ENCODE data around the gene NUTF2.
A peak's percentile ranks its signal among the peaks of the same experiment; 100 is the strongest.
"Not testable (repeated sequence)": the region's sequence is repeated elsewhere in the genome, so short reads cannot be mapped to it uniquely, and the experiment has no call there.

NUTF2 gene

DNA sequence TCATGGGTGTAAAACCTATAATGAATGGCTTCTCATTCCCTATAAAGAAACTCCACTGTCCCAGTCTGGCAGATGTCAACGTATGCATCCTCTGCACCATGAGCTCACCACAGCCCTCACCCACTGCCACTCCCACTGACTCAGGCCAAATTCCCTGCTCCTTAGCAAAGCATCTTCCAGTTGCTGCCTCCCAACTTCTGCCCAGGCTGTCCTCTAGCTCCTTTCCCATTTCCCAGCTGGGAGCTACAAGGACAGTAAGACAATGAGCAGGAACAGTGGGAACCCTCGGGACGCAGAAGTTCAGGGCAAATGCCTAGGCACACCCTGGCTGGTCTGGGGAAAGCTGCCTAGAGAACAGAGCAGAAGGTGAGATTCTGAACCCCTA is 13.7 kb upstream of the NUTF2 start:
- Histone ChIP-seq H3K79me2 (ENCODE audit: control insufficient read depth, insufficient read depth, low read length) (no peaks in the 10 kb centered on the region), H3K27ac (ENCODE audit: low read depth, low read length) (no peak overlapping the region)

DNA sequence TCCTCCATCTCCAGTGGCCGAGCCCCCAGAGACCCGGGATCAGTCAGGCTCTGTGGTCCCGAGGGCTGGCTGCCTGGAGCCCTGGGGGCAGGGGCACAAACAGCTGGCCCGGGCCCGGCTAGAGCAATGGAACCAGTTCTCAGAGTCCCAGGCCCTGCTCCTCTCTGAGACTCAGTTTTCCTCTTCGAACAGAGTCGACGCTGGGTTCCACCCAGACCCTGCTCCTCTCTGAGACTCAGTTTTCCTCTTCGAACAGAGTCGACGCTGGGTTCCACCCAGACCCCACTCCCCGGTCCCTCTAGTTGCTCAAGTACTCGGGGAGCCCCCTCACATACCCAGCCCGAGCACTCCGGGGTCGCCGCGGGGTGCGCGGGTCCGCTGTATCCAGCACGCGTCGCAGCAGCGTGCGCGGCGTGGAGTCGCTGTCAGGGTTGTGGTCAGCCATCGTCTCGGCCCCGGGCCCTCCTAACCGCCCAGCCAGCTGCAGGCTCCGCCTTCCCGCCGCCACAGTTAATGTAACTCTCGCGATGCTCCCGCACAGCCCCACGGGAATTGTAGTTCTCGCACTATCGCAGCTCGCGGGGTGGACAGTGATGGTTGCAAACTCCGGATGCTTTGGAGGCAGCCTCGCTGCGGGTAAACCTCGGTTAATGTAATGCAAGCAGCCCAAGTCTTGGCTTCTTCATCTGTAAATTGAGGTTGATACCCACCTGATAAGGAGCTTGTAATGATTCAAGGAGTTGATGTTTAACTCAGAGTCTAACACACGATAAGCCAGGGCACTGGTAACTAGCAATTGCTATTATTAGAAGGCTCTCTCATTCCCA is 13.1 kb upstream of the NUTF2 start:
- peak overlapping the region; percentile 77 for H3K4me2 ChIP-seq (ENCODE audit: low read length)
- H4K5ac ChIP-seq (ENCODE audit: low read length): no peak overlapping the region
- peak; percentile 94 for DNase-seq
- no CpG with 5 or more reads among the region's 49 CpGs for WGBS (ENCODE audit: extremely low coverage, insufficient coverage, low lambda C conversion rate)
- peak overlapping the region; percentile 77 for H3K9ac ChIP-seq (ENCODE audit: low read length)
- no peak overlapping the region for H2BK15ac ChIP-seq (replicated peaks; ENCODE audit: low read depth)
- H3K4ac ChIP-seq (ENCODE audit: low read depth, low read length): no peak overlapping the region
- H3K4me1 ChIP-seq (ENCODE audit: control insufficient read depth, low read depth, low read length): no peaks in the 10 kb centered on the region
- no peaks in the 10 kb centered on the region for H3K79me2 ChIP-seq (ENCODE audit: control insufficient read depth, insufficient read depth, low read length)
- no peaks in the 10 kb centered on the region for H3K27me3 ChIP-seq (ENCODE audit: insufficient read depth, low read length, poor library complexity)
- H3K79me1 ChIP-seq (ENCODE audit: low read length): peaks cover 7% of the 10 kb centered on the region
- H3K23ac ChIP-seq (ENCODE audit: low read length): no peak overlapping the region
- peak overlapping the region; percentile 94 for H3K56ac ChIP-seq (ENCODE audit: low read length)
- H3K18ac ChIP-seq (ENCODE audit: low read length): no peak overlapping the region
- no peak overlapping the region for H3K27ac ChIP-seq (ENCODE audit: low read depth, low read length)
- H4K8ac ChIP-seq (ENCODE audit: low read depth, low read length): no peak overlapping the region
- peaks cover 4% of the 10 kb centered on the region for H3K36me3 ChIP-seq (ENCODE audit: control insufficient read depth, insufficient read depth, low read length)
- no peak overlapping the region for H2BK120ac ChIP-seq (ENCODE audit: low read depth, low read length)
- H2AK5ac ChIP-seq (ENCODE audit: low read length): no peak overlapping the region
- no peak overlapping the region for H2BK5ac ChIP-seq (ENCODE audit: low read length)
- H3K4me3 ChIP-seq (ENCODE audit: low read length): peak overlapping the region; percentile 81

More for the DNA sequence above, 13.7 kb upstream of the NUTF2 start:
- no peak for DNase-seq
- Histone ChIP-seq H4K8ac (ENCODE audit: low read depth, low read length) (no peak overlapping the region), H3K4me1 (ENCODE audit: control insufficient read depth, low read depth, low read length) (no peaks in the 10 kb centered on the region), H4K5ac (ENCODE audit: low read length) (no peak overlapping the region), H3K23ac (ENCODE audit: low read length) (no peak overlapping the region), H3K18ac (ENCODE audit: low read length) (no peak overlapping the region), H3K36me3 (ENCODE audit: control insufficient read depth, insufficient read depth, low read length) (peaks cover 4% of the 10 kb centered on the region), H3K79me1 (ENCODE audit: low read length) (peaks cover 7% of the 10 kb centered on the region), H3K4ac (ENCODE audit: low read depth, low read length) (no peak overlapping the region), H3K27me3 (ENCODE audit: insufficient read depth, low read length, poor library complexity) (no peaks in the 10 kb centered on the region), H3K4me2 (ENCODE audit: low read length) (peak overlapping the region; percentile 77), H3K4me3 (ENCODE audit: low read length) (peak overlapping the region; percentile 81), H2BK15ac (replicated peaks; ENCODE audit: low read depth) (no peak overlapping the region), H2BK120ac (ENCODE audit: low read depth, low read length) (no peak overlapping the region), H2AK5ac (ENCODE audit: low read length) (no peak overlapping the region), H2BK5ac (ENCODE audit: low read length) (no peak overlapping the region), H3K9ac (ENCODE audit: low read length) (peak overlapping the region; percentile 77), H3K56ac (ENCODE audit: low read length) (peak overlapping the region; percentile 94)
- no CpG with 5 or more reads among the region's 3 CpGs for WGBS (ENCODE audit: extremely low coverage, insufficient coverage, low lambda C conversion rate)

DNA sequence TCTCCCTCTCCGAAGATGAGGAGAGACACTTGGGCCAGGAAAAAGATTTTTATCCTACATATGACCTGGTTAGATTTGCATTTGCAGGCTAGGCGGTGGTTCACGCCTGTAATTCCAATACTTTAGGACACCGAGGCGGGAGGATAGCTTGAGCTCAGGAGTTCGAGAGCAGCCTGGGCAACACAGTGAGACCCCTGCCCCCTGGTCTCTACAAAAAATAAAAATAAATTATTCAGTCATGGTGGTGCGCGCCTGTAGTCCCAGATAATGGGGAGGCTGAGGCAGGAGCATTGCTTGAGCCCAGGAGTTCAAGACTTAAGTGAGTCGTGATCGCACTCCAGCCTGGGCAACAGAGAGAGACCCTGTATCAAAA is 12.5 kb upstream of the NUTF2 start:
- Histone ChIP-seq H3K23ac (ENCODE audit: low read length) (no peak overlapping the region), H2BK5ac (ENCODE audit: low read length) (no peak overlapping the region), H3K27ac (ENCODE audit: low read depth, low read length) (no peak overlapping the region), H2BK15ac (replicated peaks; ENCODE audit: low read depth) (no peak overlapping the region), H3K18ac (ENCODE audit: low read length) (no peak overlapping the region), H3K56ac (ENCODE audit: low read length) (no peak overlapping the region), H3K36me3 (ENCODE audit: control insufficient read depth, insufficient read depth, low read length) (peaks cover 4% of the 10 kb centered on the region), H3K4me2 (ENCODE audit: low read length) (peak overlapping the region; percentile 59), H3K27me3 (ENCODE audit: insufficient read depth, low read length, poor library complexity) (no peaks in the 10 kb centered on the region), H3K4me1 (ENCODE audit: control insufficient read depth, low read depth, low read length) (no peaks in the 10 kb centered on the region), H4K8ac (ENCODE audit: low read depth, low read length) (no peak overlapping the region), H4K5ac (ENCODE audit: low read length) (no peak overlapping the region), H3K4me3 (ENCODE audit: low read length) (no peak overlapping the region), H3K79me1 (ENCODE audit: low read length) (peaks cover 7% of the 10 kb centered on the region), H3K79me2 (ENCODE audit: control insufficient read depth, insufficient read depth, low read length) (no peaks in the 10 kb centered on the region), H3K4ac (ENCODE audit: low read depth, low read length) (no peak overlapping the region), H2AK5ac (ENCODE audit: low read length) (no peak overlapping the region), H2BK120ac (ENCODE audit: low read depth, low read length) (no peak overlapping the region), H3K9ac (ENCODE audit: low read length) (peak overlapping the region; percentile 54)
- DNase-seq: no peak
- WGBS (ENCODE audit: extremely low coverage, insufficient coverage, low lambda C conversion rate): no CpG with 5 or more reads among the region's 10 CpGs

DNA sequence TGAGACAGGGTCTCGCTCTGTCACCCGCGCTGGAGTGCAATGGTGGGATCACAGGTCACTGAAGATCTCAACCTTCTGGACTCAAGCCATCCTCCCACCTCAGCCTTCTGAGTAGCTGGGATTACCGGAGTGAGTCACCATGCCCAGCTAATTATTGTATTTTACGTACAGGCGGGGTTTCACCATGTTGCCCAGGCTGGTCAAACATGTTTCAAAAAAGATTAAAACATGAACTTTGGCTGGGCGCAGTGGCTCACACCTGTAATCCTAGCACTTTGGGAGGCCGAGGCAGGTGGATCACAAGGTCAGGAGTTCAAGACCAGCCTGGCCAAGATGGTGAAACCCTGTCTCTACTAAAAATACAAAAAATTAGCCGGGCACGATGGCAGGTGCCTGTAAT is 9.5 kb upstream of the NUTF2 start:
- not testable (repeated sequence) for H3K4ac ChIP-seq (ENCODE audit: low read depth, low read length); H4K5ac ChIP-seq (ENCODE audit: low read length); H3K9ac ChIP-seq (ENCODE audit: low read length); H3K79me1 ChIP-seq (ENCODE audit: low read length); H3K27ac ChIP-seq (ENCODE audit: low read depth, low read length); H3K27me3 ChIP-seq (ENCODE audit: insufficient read depth, low read length, poor library complexity); H3K4me1 ChIP-seq (ENCODE audit: control insufficient read depth, low read depth, low read length); H2BK15ac ChIP-seq (replicated peaks; ENCODE audit: low read depth); H2BK5ac ChIP-seq (ENCODE audit: low read length); H3K36me3 ChIP-seq (ENCODE audit: control insufficient read depth, insufficient read depth, low read length); H3K4me2 ChIP-seq (ENCODE audit: low read length); H2AK5ac ChIP-seq (ENCODE audit: low read length); H3K79me2 ChIP-seq (ENCODE audit: control insufficient read depth, insufficient read depth, low read length); H3K4me3 ChIP-seq (ENCODE audit: low read length); H3K23ac ChIP-seq (ENCODE audit: low read length); DNase-seq; H2BK120ac ChIP-seq (ENCODE audit: low read depth, low read length); H3K18ac ChIP-seq (ENCODE audit: low read length); H4K8ac ChIP-seq (ENCODE audit: low read depth, low read length); H3K56ac ChIP-seq (ENCODE audit: low read length)
- no CpG with 5 or more reads among the region's 10 CpGs for WGBS (ENCODE audit: extremely low coverage, insufficient coverage, low lambda C conversion rate)

DNA sequence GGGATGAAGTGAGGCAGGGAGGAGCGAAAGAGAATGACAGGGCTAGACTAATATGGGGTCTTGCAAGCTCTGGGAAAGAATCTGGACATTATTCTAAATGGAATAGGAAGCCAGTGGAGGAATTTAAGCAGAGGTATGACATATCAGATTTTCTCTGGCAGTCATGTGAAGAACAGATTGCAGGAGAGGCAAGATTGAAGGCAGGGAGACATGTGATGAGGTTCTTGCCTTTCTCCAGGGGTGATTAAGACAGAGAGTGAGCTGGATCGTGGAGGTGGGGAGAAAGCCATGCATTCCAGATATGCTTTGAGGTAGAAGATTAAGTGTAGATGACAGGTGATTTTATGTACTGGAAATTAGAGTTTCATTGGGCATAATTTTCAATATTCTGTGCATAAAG is 8.9 kb upstream of the NUTF2 start:
- Histone ChIP-seq H3K18ac (ENCODE audit: low read length) (no peak overlapping the region), H3K9ac (ENCODE audit: low read length) (no peak overlapping the region), H3K56ac (ENCODE audit: low read length) (no peak overlapping the region), H3K4me2 (ENCODE audit: low read length) (no peak overlapping the region), H4K8ac (ENCODE audit: low read depth, low read length) (no peak overlapping the region), H2AK5ac (ENCODE audit: low read length) (no peak overlapping the region), H3K4me3 (ENCODE audit: low read length) (no peak overlapping the region), H3K4me1 (ENCODE audit: control insufficient read depth, low read depth, low read length) (no peaks in the 10 kb centered on the region), H3K79me2 (ENCODE audit: control insufficient read depth, insufficient read depth, low read length) (no peaks in the 10 kb centered on the region), H3K23ac (ENCODE audit: low read length) (no peak overlapping the region), H2BK120ac (ENCODE audit: low read depth, low read length) (no peak overlapping the region), H3K27ac (ENCODE audit: low read depth, low read length) (no peak overlapping the region), H2BK5ac (ENCODE audit: low read length) (no peak overlapping the region), H3K79me1 (ENCODE audit: low read length) (peaks cover 3% of the 10 kb centered on the region), H2BK15ac (replicated peaks; ENCODE audit: low read depth) (no peak overlapping the region), H3K36me3 (ENCODE audit: control insufficient read depth, insufficient read depth, low read length) (no peaks in the 10 kb centered on the region), H3K27me3 (ENCODE audit: insufficient read depth, low read length, poor library complexity) (no peaks in the 10 kb centered on the region), H3K4ac (ENCODE audit: low read depth, low read length) (no peak overlapping the region), H4K5ac (ENCODE audit: low read length) (no peak overlapping the region)
- no CpG with 5 or more reads among the region's 2 CpGs for WGBS (ENCODE audit: extremely low coverage, insufficient coverage, low lambda C conversion rate)
- no peak for DNase-seq
